Caki2 (cell line): Measurements from ENCODE around the gene LEF1. TPM values are rescaled to one million over a fixed set of nuclear protein-coding genes. Genes with fewer than 3 reads are reported as not detected.

Experiments used
- DNase-seq: peaks from one replicate; pipeline ENCODE4 v3.0.0-alpha.2; 2015; ENCODE audit warnings: low read depth
- in situ Hi-C: cut with HindIII; loops from 2 replicates; pipeline ENCODE4 v1.10.0; 2016; ENCODE audit warnings: low sequenced_read_pairs, low pct_unique_long_range_greater_than_20kb, mixed read lengths
- total RNA-seq: library from RNA; depleted of rRNA; stranded (reverse); fragments of >200 nt; shearing (Covaris generic); gene quantifications from 2 replicates; pipeline ENCODE4 v1.2.3, GENCODE V29; 2014; ENCODE audit warnings: low replicate concordance; rRNA removed

Gene LEF1
- total RNA-seq, 1 experiment from 2014 or later: not detected

- in situ Hi-C loops: no loop called here
- no peak for DNase-seq
Observed at GRCh38 chr4:107997794-107998193, 170.9 kb downstream of the LEF1 start.

Other genes starting within 250 kb of the LEF1 start
- gene CYP2U1, start 237.4 kb downstream of the LEF1 start, total RNA-seq: 3.2 and 6.5 TPM in 2 replicates
- gene HADH, start 179.0 kb downstream of the LEF1 start, total RNA-seq: 20.8 and 30.7 TPM in 2 replicates